HTERT RPE-1 (cell line): ENCODE results near the gene CACNA1I.

ENCODE experiments used
- in situ Hi-C: fragments of 300-500 bp; cut with MboI; formaldehyde crosslinking; loops from 4 replicates; pipeline ENCODE4 v1.14.3; 2020; ENCODE audit warnings: low sequenced_read_pairs

The CACNA1I gene

DNA sequence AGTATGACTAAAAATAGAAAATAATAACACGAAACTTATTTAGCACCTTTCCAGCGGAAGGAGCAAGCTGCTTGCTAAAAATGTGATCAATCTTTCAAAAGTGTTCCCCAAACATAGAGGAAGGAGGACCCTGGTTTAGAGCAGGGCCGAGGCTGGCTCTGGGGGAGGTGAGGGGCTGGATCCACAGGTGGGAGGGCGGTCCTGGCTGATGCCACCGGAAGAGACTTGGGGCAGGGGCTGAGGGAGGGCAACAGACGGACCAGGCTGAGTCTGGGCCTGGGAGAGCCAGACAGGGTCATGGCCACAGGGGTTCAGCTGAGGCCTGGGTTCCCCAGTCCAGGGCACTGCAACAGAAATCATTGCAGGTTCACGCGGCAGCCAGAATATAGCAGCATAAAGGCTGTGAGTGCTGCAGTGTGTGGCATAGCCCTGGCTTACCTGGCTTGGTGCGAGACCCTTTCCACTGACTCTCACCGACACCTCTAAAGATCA, 143.3 kb downstream of the CACNA1I start:
- in situ Hi-C loops, result no loop called here

DNA sequence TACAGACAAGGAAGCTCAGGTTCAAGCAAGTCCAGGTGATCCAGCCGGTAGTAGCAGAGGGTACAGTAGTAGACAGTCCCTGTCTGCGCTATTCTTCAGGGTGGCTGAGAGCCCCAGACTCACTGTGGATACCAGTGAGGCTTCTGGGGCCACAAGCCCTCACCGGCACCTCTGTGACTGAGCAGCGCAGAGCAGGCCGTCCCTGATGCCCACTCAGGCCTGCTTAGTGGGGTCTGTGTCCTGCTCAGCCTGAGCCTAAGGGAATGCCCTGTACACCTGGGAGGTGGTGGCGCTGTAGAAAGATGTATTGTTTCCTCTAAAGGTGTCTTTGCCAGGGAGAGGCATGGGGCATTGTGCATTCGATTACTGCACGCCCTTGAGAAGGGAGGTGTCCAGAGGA, 143.8 kb downstream of the CACNA1I start:
- in situ Hi-C loops, result no loop called here

DNA sequence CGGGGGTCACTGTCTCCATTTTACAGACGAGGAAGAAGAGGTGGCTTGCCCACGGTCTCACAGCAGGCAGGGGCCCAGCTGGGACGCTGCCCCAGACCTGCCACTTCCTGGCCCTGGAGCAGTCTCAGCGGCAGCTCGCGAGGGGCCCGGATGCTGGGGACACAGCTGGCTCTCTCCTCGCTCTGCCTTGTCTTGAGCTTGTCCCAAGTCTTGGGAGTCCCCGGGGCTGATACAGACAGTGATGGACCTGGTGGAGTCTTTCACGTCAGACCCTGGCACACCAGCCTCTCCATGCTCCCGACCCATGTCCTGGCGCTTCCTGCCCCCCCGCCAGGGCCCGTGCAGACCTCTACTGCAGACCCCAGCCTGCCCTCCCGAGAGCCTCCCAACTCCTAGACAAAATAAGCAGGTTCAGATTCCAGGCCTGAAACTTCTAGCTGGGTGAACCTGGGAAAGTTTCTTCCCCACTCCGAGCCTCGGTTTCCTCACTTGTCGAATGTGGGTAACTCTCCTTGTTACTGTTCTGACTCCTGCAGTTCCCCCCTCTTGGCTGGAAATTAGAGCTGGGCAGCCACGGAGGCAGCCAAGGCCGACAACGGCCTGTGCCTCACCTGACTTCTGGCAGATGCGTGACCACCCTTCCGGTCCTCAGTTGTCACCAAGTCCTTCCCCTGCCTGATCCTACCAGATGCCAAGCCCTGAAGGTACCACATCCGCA, 145.4 kb downstream of the CACNA1I start:
- in situ Hi-C loops, result no loop called here

DNA sequence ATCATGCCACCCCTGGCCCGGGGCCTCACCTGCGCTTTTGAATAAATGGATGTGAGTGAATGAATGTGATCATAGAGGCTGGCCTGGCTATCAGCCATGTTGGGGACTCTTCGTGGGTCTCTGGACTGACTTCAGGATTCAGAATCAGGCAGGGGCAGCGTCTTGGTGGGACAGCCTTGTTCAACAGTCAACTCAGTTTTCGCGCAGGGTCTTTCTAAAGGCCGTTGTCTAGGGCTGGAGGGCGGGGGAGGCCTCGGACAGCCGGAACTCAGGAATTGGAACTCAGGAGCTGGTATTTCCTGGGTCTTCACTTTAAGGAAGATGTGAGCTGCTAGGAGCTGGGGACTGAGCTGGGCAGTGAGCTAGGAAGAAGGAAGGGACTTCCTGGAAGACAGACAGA, 146.0 kb downstream of the CACNA1I start:
- in situ Hi-C loops, result no loop called here

DNA sequence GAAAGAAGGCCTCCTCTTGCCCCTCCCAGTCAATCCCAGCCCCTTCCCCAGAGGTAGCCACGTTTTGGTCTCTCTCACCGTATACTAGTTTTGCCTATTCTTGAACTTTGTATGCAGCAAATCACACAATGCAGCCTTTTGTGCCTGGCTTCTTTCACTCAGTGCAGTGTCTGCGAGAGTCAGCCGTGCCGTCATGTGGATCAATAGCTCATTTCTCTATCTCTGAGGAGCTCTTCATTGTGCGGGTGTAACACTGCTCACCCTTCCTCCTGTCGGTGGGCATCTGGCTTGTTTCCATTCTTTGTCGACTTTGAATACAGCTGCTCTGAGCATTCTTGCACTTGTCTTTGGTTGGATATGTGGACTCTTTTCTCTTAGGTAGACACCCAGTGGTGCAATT, 146.5 kb downstream of the CACNA1I start:
- in situ Hi-C loops, result no loop called here

DNA sequence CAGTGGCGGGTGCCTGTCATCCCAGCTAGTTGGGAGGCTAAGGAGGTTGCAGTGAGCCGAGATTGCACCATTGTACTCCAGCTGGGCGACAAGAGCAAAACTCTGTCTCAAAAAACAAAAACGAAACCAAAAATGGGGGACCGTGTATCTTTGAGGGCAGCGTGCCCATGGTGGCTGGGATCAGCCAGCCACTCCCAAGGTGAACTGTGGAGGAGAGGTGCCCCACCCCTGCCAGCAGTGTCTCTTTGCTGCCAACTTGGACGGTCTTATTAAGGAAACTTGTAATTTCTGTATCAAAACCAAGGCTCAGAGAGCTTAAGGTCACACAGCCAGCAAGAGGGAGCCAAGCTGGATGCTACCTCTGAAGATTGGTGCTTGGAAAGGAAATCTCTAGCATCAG, 147.7 kb downstream of the CACNA1I start:
- in situ Hi-C loops, result no loop called here

DNA sequence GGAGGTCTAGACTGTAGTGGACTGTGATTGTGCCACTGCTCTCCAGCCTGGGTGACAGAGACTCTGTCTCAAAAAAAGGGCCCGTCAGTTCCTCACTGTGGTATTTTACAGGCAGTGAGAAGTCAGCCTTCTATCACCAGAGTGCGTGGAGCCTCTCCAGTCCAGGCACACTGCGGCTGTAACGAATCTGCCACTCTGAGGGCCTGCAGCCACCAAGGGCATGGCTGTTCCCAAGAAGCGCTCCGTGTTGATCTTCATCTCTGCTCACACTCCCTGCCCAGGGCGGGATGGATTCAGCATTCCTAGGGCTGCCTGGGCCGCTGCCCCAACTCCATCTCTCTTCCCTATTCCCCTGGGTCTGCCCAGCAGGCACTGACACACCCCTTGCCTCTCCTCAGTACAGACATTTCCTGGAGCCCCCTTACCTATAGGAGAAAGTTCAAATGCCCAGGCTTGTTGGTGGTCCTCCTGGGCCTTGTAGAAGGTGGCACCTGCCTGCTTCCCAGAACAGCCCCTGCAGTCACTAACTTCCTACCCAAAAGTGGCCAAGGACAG, 148.4 kb downstream of the CACNA1I start:
- in situ Hi-C loops, result no loop called here

DNA sequence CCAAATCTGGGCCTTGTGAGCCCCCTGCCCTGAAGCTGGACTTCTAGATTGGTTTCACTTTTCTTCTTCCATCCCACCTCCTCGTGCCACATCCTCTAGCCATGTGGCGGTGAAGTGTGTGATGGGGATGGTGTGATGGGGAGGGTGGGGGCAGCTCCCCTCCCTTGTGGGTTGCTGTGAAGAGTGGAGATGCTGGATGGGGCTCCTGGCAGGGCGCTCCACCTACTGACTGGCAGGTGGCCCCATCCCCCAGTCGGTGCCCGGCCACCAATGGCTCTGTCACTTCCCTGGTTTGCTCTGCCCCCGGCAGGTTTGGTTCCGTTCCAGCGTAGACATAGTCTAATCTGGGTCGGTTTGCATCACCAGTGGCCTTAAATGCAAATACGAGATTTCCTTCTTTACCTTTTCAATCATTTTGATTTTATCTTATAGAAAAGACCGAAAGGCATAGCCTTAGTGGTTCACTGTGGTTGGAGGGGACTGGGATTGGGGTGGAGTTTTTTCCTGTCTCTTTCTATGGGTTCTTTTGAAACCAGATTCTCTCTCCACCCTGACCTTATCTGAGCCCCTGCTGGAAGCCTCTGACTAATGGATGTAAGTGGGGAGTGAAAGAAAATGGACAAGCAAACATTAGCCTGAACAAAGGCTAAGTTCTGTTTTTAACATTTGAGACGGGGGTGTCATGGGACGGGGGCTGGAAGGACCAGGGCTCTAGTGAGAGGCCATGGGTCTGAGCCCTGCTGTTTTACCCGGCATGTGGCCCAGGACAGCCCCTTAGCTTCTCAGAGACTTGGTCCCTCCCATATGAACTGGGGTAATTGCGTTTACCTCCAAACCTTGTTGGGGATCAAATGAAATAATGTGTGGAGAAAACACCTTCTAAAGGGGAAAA, 149.3 kb downstream of the CACNA1I start:
- in situ Hi-C loops, result no loop called here

DNA sequence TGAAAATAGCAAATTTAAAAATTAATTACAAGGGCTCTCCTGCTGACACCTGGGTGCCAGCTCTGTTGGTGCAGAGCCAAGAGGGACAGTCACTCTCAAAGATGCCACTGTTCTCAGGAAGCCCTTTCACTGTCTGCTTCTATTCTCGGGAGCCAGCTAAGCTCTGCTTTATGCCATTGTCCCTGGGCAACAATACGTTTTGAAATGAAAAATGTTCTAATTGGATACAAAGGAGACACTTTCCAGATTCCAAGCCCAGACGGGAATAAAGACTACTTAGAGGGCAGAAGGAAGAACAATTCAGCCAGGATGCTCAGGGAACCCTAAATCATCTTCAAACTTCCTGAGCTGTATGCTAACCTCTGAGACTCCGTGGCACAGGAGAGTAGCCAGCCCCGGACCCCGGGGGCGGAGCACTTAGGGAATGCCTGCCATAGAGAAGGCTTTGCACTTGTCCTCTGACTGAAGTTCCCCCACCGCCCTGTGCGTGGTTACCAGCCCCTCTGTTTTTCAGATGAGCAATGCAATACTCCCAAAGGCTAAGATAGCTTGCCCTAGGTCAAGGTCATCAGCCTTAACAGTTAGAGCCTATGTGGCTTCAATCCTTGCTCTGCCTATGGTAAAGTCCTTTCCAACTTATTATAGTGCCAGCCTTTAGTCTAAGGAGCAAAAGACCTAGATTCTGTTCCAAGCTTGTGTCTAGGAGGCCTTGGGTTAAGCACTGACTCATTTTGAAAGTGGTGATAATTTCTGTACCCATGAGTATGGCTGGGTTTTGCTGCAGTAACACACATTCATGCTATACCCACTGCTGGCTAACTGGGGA, 150.9 kb downstream of the CACNA1I start:
- in situ Hi-C loops, result no loop called here

DNA sequence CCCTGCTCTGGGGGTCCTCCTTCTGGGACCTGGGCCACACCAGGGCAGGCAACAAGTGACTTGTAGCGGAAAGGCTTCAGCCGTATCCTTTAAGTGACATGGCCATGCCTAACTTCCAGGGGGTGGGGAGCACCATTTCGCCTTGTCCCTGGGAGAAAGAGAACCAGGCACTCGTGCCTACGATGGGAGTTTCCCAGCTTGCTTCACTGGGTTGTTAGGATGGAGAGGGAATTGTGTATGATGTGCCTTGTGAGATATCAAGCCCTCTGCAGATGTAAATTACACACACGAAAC, 151.4 kb downstream of the CACNA1I start:
- in situ Hi-C loops, result no loop called here

DNA sequence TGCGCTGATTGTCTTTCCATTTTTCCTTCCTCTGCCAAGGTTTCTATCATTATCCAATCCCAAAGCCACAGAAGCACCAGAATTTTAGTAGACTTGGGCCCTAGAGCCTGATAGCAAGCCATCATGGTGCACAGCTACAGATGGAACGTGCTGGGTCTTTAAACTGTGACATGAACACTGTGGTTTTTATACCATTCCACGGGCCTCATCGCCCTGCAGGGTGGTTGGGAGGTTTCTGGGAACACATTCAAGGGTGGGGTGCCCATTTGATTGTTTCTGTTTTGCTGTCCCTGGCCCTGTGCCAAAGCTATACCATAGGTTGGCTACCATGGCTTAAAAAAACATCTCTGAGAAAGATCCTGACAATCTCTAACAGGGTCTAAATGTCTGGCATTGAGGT, 151.9 kb downstream of the CACNA1I start:
- in situ Hi-C loops, result no loop called here

DNA sequence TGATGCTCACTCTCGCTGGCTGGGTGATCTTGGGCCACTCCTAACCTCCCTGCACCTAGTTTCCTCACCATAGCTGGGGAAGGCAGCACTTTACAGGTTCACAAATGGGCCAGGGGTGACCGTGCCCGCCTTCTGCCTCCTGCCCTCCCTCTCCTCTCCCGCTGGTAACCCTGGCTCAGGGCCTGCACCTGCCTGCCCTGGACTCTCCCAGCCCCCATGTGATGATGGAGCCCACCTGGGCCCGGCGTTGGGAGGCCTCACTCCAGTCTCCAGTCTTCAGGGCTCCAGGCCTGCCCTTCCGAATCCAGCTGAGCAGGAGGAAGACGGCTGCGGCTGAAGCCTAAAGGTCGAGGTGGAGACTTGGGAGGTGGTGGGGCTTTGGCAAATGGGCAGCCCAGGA, 152.9 kb downstream of the CACNA1I start:
- in situ Hi-C loops, result no loop called here

DNA sequence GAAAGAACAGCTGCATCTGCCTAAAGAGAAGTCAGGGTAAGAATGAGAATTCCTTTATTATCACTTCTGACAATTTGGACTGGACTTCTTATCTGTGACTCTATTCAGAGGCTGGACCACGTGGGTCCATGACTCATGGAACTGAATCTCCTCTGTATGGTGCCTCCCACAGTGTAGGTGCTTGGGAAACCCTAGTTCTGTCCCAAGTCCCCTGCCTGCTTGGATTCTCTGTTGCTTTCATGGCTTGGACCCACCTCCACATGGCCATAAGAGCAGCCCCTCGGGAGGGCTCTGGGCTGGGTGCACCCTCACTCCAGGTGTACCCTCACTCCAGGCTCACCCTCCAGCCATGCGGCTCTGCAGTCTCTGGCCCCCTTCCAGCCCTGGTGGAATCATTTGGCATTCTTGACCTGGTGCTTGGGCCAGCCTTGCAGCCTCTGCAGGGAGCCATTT, 153.4 kb downstream of the CACNA1I start:
- in situ Hi-C loops, result no loop called here

DNA sequence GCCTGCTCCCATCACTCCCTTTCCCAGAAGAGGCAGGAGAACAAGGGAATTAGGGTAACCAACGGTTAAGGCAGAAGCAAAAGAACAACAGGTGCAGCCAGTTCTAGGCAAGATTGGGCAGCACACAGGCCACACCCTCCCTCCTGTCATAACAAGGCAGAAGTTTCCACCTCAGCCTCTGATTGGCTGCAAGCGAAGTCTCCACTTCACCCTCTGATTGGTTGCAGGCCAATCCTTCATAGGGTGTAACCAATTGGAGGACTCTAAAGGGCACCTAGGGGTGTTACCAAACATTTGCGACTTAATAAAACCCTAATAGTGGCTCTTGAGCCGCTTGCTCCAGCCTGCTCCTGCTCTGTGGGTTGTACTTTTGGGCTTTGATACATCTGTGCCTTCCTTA, 153.8 kb downstream of the CACNA1I start:
- in situ Hi-C loops, result no loop called here

DNA sequence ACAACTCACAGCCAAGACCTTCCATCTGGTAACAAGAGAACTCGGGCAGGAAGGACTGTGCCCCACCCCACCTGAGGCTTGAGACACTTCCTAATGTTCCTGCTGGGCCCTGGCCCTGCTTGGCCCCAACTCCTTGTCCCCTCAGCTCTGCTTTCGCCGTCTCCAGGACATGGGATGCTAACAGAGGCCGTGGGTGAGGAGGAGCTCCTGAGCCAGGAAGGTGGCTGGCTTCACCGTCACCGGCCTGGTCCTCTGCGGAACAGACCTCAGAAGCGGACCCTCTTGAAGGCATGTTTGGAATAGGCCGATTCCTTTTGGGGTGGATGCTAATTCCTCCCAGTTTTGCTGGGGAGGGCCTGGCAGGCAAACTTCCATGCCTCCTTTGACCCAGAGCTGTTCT, 154.3 kb downstream of the CACNA1I start:
- in situ Hi-C loops, result no loop called here

DNA sequence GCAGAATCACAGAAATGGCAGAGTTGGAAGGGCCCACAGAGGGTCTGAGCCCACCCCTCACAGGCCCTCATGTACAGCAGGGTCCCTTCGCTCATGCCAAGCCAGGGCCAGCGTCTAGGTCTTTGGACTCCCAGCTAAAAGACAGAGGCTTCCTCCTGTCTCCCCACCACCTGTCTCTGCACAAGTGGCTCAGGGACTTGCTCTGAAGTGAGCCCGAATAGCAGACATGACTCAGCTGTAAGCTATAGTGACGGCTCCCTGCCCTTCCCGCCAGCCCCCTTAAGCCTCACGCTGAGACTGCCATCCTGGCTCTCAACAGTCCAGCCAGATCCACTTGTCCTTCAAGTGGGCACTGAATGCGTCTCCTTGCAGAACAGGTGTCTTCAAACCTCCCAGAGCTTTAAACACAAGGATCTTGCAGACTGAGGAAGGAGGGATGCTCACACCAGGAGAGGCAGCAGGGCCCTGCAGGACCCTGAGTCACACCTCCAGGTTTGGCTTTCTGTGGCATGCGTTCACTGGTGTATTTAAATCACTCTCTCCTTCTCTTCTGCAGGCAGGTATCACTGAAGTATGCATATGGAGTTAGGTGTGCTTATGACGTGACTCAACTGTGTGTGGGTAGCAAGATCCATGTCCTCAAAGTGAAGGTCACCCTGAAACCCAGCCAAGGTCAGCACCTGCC, 154.9 kb downstream of the CACNA1I start:
- in situ Hi-C loops, result no loop called here

DNA sequence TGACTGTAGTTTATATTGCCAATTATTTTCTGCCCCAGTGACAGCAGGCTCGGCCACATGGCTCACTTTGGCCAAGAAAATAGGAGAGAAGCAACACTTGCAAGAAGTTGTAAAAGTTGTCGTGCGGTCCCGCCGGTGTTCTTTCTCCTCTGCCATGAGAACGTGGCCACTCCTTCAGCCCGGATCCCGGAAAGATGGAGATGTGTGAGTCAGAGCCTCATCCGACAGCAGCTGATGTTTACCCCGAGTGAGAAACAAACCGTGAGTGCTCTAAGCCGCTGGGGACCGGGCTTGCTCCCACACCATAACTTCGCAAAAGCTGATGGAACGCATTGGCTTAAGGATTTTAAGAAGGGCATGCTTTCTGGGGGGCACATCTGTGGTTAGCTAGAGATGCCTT, 157.0 kb downstream of the CACNA1I start:
- in situ Hi-C loops, result no loop called here

DNA sequence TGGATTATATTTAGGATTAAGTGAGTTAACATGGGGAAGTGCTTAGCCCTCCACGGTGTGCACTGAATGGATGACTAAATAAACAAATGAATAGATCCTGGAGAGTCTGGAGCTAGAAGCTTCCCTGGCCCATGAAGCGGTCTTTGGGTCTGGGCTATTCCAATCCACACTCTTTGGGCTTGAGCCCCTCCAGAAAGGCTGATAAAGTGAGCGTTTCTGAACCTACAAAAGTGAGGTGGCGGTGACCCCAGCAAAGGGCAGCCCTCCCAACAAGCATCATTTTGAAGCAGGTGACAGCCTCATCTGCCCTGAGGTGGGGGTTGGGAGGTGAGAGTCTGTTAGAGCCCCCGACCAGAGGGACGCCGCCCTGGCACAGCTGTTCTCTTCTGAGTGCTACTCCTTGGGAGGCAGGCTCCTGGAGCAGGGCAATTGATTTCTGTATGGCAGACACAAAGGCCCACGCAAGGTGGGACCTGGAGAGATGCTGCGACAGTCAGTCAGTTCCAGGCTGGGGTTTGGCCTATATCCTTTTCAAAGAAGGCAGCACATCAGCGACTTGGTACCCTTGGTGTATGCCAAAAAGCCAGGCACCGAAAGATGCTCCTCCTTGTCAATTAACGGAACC, 157.8 kb downstream of the CACNA1I start:
- in situ Hi-C loops, result no loop called here

DNA sequence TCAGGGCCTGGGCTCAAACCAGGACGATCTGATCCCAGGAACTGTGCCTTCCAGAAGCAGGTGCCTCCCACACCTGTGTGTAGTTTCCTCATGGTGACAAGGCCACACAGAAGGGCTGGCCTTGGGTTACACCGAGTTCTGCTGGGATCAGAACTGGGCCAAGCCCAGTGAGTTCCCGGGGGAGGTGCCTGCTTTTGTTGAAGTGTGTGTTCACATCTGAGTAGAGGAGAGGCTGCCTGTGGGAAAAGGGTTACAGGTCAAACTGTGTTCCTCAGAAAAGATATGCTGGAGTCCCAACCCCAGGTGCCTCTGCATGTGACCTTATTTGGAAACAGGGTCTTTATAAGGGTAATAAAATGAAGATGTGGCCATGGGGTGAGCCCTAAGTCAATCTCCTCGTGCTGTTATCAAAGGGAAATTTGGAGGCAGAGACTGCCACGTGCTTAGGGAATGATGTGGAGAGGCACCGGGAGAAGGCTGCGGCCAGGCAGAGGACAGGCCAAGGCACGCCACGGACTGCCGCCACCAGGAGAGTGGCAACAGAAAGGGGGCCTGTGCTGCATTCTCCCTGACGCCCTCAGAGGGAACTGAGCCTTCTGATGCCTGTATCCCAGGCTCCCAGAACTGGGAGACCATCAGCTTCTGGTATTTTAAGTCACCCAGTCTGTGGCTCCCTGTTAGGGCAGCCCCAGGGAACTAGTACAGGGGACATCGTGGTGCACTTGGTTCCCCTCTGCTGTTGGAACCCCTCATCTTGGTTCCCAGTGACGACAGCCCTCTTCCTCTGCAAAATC, 158.8 kb downstream of the CACNA1I start:
- in situ Hi-C loops, result no loop called here
